Prostate gland (tissue), 2 donors: Measurements from ENCODE around the gene PPP2R2B. TPM values are rescaled to one million over a fixed set of nuclear protein-coding genes. Genes with fewer than 3 reads are reported as not detected.

Source experiments
- DNase-seq: peaks from one replicate; pipeline ENCODE4 v3.0.0-alpha.2; 2019; ENCODE audit warnings: low spot score
- H3K27ac ChIP-seq, 2 donors: fragments of 200-600 bp; sonication (generic); 2 replicates each; pipeline ENCODE4 v1.5.1; 2017 to 2019
- H3K27me3 ChIP-seq: fragments of 200-600 bp; sonication (generic); replicated peaks from 2 replicates; pipeline ENCODE4 v1.5.1; 2019; ENCODE audit not compliant: insufficient read depth
- H3K36me3 ChIP-seq, 2 donors: fragments of 200-600 bp; sonication (generic); 1 replicate in 1 of 2; 2 replicates in 1 of 2; pipeline versions ENCODE4 v1.5.1 to v1.8.1; 2017 to 2019
- H3K4me1 ChIP-seq: fragments of 200-600 bp; sonication (generic); replicated peaks from 2 replicates; pipeline ENCODE4 v1.5.1; 2019
- H3K4me3 ChIP-seq, 2 donors: fragments of 200-600 bp; sonication (generic); 2 replicates each; pipeline ENCODE4 v1.5.1; 2017 to 2019
- H3K9me3 ChIP-seq: fragments of 200-600 bp; sonication (generic); 2 replicates; pipeline ENCODE4 v1.5.1; 2017
- CTCF ChIP-seq, 4 experiments: fragments of 200-600 bp in 2 of 4; fragments of 450-650 bp in 2 of 4; sonication (generic) in 2 of 4; IDR thresholded peaks; 1 replicate in 3 of 4; 2 replicates in 1 of 4; pipeline ENCODE4 v1.5.1; 2016 to 2019; ENCODE audit warnings: antibody characterized with exemption in 4 of 4, mild to moderate bottlenecking in 2 of 4, moderate library complexity in 2 of 4
- POLR2A ChIP-seq: fragments of 450-650 bp; IDR thresholded peaks from one replicate; pipeline ENCODE4 v1.6.1; 2016; ENCODE audit warnings: antibody characterized with exemption, mild to moderate bottlenecking
- POLR2AphosphoS5 ChIP-seq: sonication (generic); formaldehyde crosslinking; IDR thresholded peaks from one replicate; pipeline ENCODE4 v1.6.1; 2017; ENCODE audit warnings: antibody characterized with exemption
- WGBS: methylation state at CpG from one replicate; pipeline ENCODE4 v1.1.5; 2018; 5-methylcytosine and 5-hydroxymethylcytosine counted together
- intact Hi-C: fragments of 100-400 bp; cut with DNase I; formaldehyde crosslinking; loops from one replicate; pipeline ENCODE4 v1.14.2; 2022
- total RNA-seq, 2 donors: library from RNA; depleted of rRNA; stranded (reverse); fragments of >200 nt; gene quantifications; one replicate each; pipeline ENCODE4 v1.1.0, GENCODE V29; 2016

PPP2R2B gene
- total RNA-seq, 2 donors from 2014 or later, result 0.68 to 2.6 TPM

- TF ChIP-seq POLR2AphosphoS5 (no peak), CTCF (IDR thresholded peaks at IDR 0.05) (no peak), POLR2A (no peak)
- intact Hi-C loops, result no loop called here
- 80% methylated on average over 3 of the region's 3 CpGs for WGBS
- no peaks in the 10 kb centered on the region for H3K9me3 ChIP-seq
- H3K4me3 ChIP-seq, result no peak overlapping the region
- no peaks in the 10 kb centered on the region for H3K36me3 ChIP-seq
- H3K27me3 ChIP-seq, result no peaks in the 10 kb centered on the region
- no peak overlapping the region for H3K27ac ChIP-seq
- H3K4me1 ChIP-seq, result no peaks in the 10 kb centered on the region
- no peak for DNase-seq
Measured at GRCh38 chr5:146642410-146642809, 236.1 kb downstream of the PPP2R2B start.

- Histone ChIP-seq H3K36me3 (no peaks in the 10 kb centered on the region), H3K27me3 (no peaks in the 10 kb centered on the region), H3K27ac (no peak overlapping the region), H3K9me3 (no peaks in the 10 kb centered on the region), H3K4me1 (no peaks in the 10 kb centered on the region), H3K4me3 (no peak overlapping the region)
- WGBS, result 83% methylated on average over 3 of the region's 3 CpGs
- no peak for DNase-seq
- TF ChIP-seq CTCF (IDR thresholded peaks at IDR 0.05) (no peak), POLR2AphosphoS5 (no peak), POLR2A (no peak)
- intact Hi-C loops, result no loop called here
Measured at GRCh38 chr5:146641941-146642340, 236.6 kb downstream of the PPP2R2B start.

GRCh38 chr5:146640285-146640896, 238.2 kb downstream of the PPP2R2B start:
- Histone ChIP-seq H3K36me3 (no peaks in the 10 kb centered on the region), H3K27ac (no peak overlapping the region), H3K4me3 (no peak overlapping the region), H3K4me1 (no peaks in the 10 kb centered on the region), H3K9me3 (no peaks in the 10 kb centered on the region), H3K27me3 (no peaks in the 10 kb centered on the region)
- intact Hi-C loops, result no loop called here
- DNase-seq, result no peak
- WGBS, result 54% methylated on average over 7 of the region's 7 CpGs
- no peak for TF ChIP-seq POLR2AphosphoS5
- no peak for TF ChIP-seq POLR2A
- TF ChIP-seq CTCF (IDR thresholded peaks at IDR 0.05), result no peak

GRCh38 chr5:146635443-146635842, 243.1 kb downstream of the PPP2R2B start:
- WGBS, result 71% methylated on average over 3 of the region's 3 CpGs
- no peaks in the 10 kb centered on the region for H3K36me3 ChIP-seq
- H3K4me1 ChIP-seq, result no peaks in the 10 kb centered on the region
- TF ChIP-seq POLR2AphosphoS5 (no peak), POLR2A (no peak), CTCF (IDR thresholded peaks at IDR 0.05) (no peak)
- no peak overlapping the region for H3K4me3 ChIP-seq
- no peaks in the 10 kb centered on the region for H3K9me3 ChIP-seq
- DNase-seq, result no peak
- intact Hi-C loops, result no loop called here
- H3K27me3 ChIP-seq, result no peaks in the 10 kb centered on the region
- no peak overlapping the region for H3K27ac ChIP-seq

- Histone ChIP-seq H3K27ac (no peak overlapping the region), H3K36me3 (no peaks in the 10 kb centered on the region)
Measured at GRCh38 chr5:146633323-146633764, 245.2 kb downstream of the PPP2R2B start.

More at GRCh38 chr5:146633323-146633764, 245.2 kb downstream of the PPP2R2B start:
- DNase-seq, result no peak
- Histone ChIP-seq H3K4me3 (no peak overlapping the region), H3K27me3 (no peaks in the 10 kb centered on the region), H3K4me1 (no peaks in the 10 kb centered on the region), H3K9me3 (no peaks in the 10 kb centered on the region)
- TF ChIP-seq CTCF (IDR thresholded peaks at IDR 0.05) (no peak), POLR2A (no peak), POLR2AphosphoS5 (no peak)
- WGBS, result 79% methylated on average over 8 of the region's 8 CpGs
- intact Hi-C loops, result no loop called here
